Gastrocnemius medialis (tissue), 4 donors: ENCODE results near the gene ADGRL3. TPM values are rescaled to one million over a fixed set of nuclear protein-coding genes. Genes with fewer than 3 reads are reported as not detected.

Experiments
- ATAC-seq, 2 donors: fragments of 150-250 bp; one replicate each; pipeline ENCODE4 v1.9.1; 2016
- DNase-seq, 2 donors: peaks; one replicate each; pipeline ENCODE4 v3.0.0-alpha.2; 2019
- H3K27ac ChIP-seq, 4 donors: fragments of 200-600 bp; sonication (generic); 1 replicate in 1 of 4; 2 replicates in 3 of 4; pipeline ENCODE4 v1.5.1; 2016 to 2018; ENCODE audit warnings: mild to moderate bottlenecking in 2 of 4, moderate library complexity in 1 of 4
- H3K27me3 ChIP-seq, 3 donors: fragments of 200-600 bp; sonication (generic) in 2 of 3; 1 replicate in 1 of 3; 2 replicates in 2 of 3; pipeline versions ENCODE4 v1.5.1 to v1.6.0; 2016 to 2019; ENCODE audit warnings: mild to moderate bottlenecking in 1 of 3, moderate library complexity in 1 of 3
- H3K36me3 ChIP-seq, 2 donors: fragments of 200-600 bp; sonication (generic) in 1 of 2; one replicate each; pipeline ENCODE4 v1.5.1; 2017 to 2018
- H3K4me1 ChIP-seq, 2 donors: fragments of 200-600 bp; sonication (generic) in 1 of 2; one replicate each; pipeline ENCODE4 v1.5.1; 2016 to 2017; ENCODE audit warnings: mild to moderate bottlenecking in 2 of 2
- H3K4me3 ChIP-seq, 4 donors: fragments of 200-600 bp; sonication (generic) in 3 of 4; 1 replicate in 1 of 4; 2 replicates in 3 of 4; pipeline ENCODE4 v1.5.1; 2016 to 2019; ENCODE audit warnings: mild to moderate bottlenecking in 2 of 4
- H3K9me3 ChIP-seq, 3 donors: fragments of 200-600 bp; sonication (generic) in 2 of 3; 1 replicate in 1 of 3; 2 replicates in 2 of 3; pipeline ENCODE4 v1.5.1; 2016 to 2019
- POLR2A ChIP-seq, 2 donors: fragments of 450-650 bp; IDR thresholded peaks; one replicate each; pipeline ENCODE4 v1.6.1; 2017; ENCODE audit warnings: antibody characterized with exemption in 2 of 2, mild to moderate bottlenecking in 2 of 2, moderate library complexity in 2 of 2
- in situ Hi-C, 4 donors: fragments of 200-750 bp; cut with MboI; loops; one replicate each; pipeline versions ENCODE4 v1.15.0 to v1.8.0; 2017; ENCODE audit warnings: low sequenced_read_pairs in 4 of 4
- intact Hi-C: fragments of 100-400 bp; cut with DNase I; formaldehyde crosslinking; loops from one replicate; pipeline ENCODE4 v1.15.1; 2023; ENCODE audit warnings: low total_unique reads
- total RNA-seq, 4 donors: library from RNA; depleted of rRNA; stranded (reverse); fragments of >200 nt; gene quantifications; one replicate each; pipeline versions ENCODE4 v1.1.0 to v1.2.3, GENCODE V29; 2016
- TF ChIP-seq, protein P1 (sequence below), 5 experiments: fragments of 450-650 bp in 3 of 5; fragments of 200-600 bp in 2 of 5; sonication (generic) in 2 of 5; IDR thresholded peaks in 4 of 5; conservative IDR thresholded peaks in 1 of 5; 1 replicate in 4 of 5; 2 replicates in 1 of 5; pipeline ENCODE4 v1.5.1; 2016 to 2019; ENCODE audit warnings: antibody characterized with exemption in 5 of 5, mild to moderate bottlenecking in 3 of 5, moderate library complexity in 3 of 5

The ADGRL3 gene
- total RNA-seq, 4 donors from 2014 or later = 0.69 to 2.2 (median 1.1) TPM

DNA sequence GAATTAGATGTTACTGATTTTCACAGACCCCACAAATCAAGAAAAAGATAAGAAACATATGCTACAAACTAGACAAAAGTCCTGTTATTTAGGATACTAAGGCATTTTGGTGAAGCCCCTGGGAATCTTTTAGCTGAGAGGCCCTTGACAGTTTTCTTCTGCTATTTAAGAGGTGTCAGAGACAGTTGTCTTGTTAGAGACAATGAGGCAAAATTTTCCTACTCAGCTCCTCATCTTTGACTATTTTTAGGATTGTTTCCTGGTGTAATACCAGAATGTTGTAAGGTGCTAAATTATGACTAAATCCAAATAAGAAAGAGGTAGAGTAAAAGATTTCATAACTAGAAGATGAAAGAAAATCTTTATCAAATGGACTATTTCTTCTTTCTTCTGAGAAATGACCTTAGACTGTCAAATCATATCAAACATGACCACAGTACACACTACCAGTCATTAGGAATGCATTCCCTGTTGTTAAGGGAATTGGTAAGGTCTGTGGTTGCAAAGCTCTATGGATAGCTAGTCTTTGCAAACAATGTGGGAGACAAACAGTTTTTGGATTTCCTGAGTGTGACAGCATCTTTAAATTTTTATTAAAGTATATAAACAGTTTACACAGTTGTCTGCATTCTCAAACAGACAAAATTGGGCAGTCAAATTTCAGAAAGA, 926.1 kb downstream of the ADGRL3 start:
- TF ChIP-seq POLR2A (IDR thresholded peaks at IDR 0.05) = no peak
- TF ChIP-seq, protein P1, sequence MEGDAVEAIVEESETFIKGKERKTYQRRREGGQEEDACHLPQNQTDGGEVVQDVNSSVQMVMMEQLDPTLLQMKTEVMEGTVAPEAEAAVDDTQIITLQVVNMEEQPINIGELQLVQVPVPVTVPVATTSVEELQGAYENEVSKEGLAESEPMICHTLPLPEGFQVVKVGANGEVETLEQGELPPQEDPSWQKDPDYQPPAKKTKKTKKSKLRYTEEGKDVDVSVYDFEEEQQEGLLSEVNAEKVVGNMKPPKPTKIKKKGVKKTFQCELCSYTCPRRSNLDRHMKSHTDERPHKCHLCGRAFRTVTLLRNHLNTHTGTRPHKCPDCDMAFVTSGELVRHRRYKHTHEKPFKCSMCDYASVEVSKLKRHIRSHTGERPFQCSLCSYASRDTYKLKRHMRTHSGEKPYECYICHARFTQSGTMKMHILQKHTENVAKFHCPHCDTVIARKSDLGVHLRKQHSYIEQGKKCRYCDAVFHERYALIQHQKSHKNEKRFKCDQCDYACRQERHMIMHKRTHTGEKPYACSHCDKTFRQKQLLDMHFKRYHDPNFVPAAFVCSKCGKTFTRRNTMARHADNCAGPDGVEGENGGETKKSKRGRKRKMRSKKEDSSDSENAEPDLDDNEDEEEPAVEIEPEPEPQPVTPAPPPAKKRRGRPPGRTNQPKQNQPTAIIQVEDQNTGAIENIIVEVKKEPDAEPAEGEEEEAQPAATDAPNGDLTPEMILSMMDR (IDR thresholded peaks at IDR 0.05 in 4 of 5, conservative IDR thresholded peaks at IDR 0.05 in 1 of 5) = no peak
- H3K4me1 ChIP-seq = no peaks in the 10 kb centered on the region
- ATAC-seq (no peak), DNase-seq (no peak)
- intact Hi-C loops (no loop called here), in situ Hi-C loops (no loop called here)
- H3K36me3 ChIP-seq = no peaks in the 10 kb centered on the region
- no peaks in the 10 kb centered on the region for H3K9me3 ChIP-seq
- H3K27ac ChIP-seq = no peak overlapping the region
- H3K4me3 ChIP-seq = no peak overlapping the region
- H3K27me3 ChIP-seq = no peaks in the 10 kb centered on the region
